Fibroblast of lung (primary cell): Measurements from ENCODE around the gene GRID1. TPM values are rescaled to one million over a fixed set of nuclear protein-coding genes. Genes with fewer than 3 reads are reported as not detected.
"Not testable (repeated sequence)": the region's sequence is repeated elsewhere in the genome, so short reads cannot be mapped to it uniquely, and the experiment has no call there.

ENCODE experiments used
- DNase-seq, 2 donors: peaks; one replicate each; pipeline versions ENCODE4 v3.0.0 to v3.0.0-alpha.2; 2010; ENCODE audit warnings: low read depth in 2 of 2
- H2AFZ ChIP-seq: 2 replicates; pipeline ENCODE4 v1.5.1; 2012; ENCODE audit warnings: low read length, control low read depth, inconsistent platforms
- H3K27ac ChIP-seq: 2 replicates; pipeline ENCODE4 v1.5.1; 2011; ENCODE audit warnings: low read length, control low read depth; ENCODE audit not compliant: insufficient read depth
- H3K27me3 ChIP-seq: 2 replicates; pipeline ENCODE4 v1.5.1; 2011; ENCODE audit warnings: mild to moderate bottlenecking, low read length; ENCODE audit not compliant: control insufficient read depth, insufficient read depth
- H3K36me3 ChIP-seq: 2 replicates; pipeline ENCODE4 v1.5.1; 2011; ENCODE audit warnings: low read length; ENCODE audit not compliant: control insufficient read depth, insufficient read depth
- H3K4me1 ChIP-seq: 2 replicates; pipeline ENCODE4 v1.5.1; 2011; ENCODE audit warnings: low read length; ENCODE audit not compliant: control insufficient read depth, insufficient read depth; ENCODE audit errors: extremely low read depth
- H3K4me2 ChIP-seq: 2 replicates; pipeline ENCODE4 v1.5.1; 2011; ENCODE audit warnings: low read length, control low read depth; ENCODE audit not compliant: insufficient read depth; ENCODE audit errors: extremely low read depth
- H3K4me3 ChIP-seq, 4 experiments: fragments of 200-600 bp in 1 of 4; sonication (generic) in 1 of 4; replicated peaks in 1 of 4; 2 replicates each; pipeline ENCODE4 v1.5.1; 2011 to 2016; ENCODE audit warnings: low read length in 4 of 4, low read depth in 3 of 4, mild to moderate bottlenecking in 3 of 4, control low read depth in 2 of 4, inconsistent platforms in 1 of 4, mixed read lengths in 1 of 4; ENCODE audit not compliant: insufficient read depth in 1 of 4; ENCODE audit errors: control extremely low read depth in 1 of 4
- H3K79me2 ChIP-seq: 2 replicates; pipeline ENCODE4 v1.5.1; 2012; ENCODE audit warnings: mild to moderate bottlenecking, low read length, inconsistent platforms; ENCODE audit not compliant: control insufficient read depth, insufficient read depth
- H3K9ac ChIP-seq: 2 replicates; pipeline ENCODE4 v1.5.1; 2011; ENCODE audit warnings: mild to moderate bottlenecking, low read length, control low read depth; ENCODE audit not compliant: insufficient read depth
- H3K9me3 ChIP-seq: 2 replicates; pipeline ENCODE4 v1.5.1; 2012; ENCODE audit warnings: low read depth, low read length; ENCODE audit not compliant: control insufficient read depth, insufficient read depth
- H4K20me1 ChIP-seq: 2 replicates; pipeline ENCODE4 v1.5.1; 2011; ENCODE audit warnings: low read length; ENCODE audit not compliant: control insufficient read depth, insufficient read depth; ENCODE audit errors: extremely low read depth
- CTCF ChIP-seq, 2 donors: IDR thresholded peaks in 1 of 2; conservative IDR thresholded peaks in 1 of 2; 1 replicate in 1 of 2; 2 replicates in 1 of 2; pipeline ENCODE4 v1.5.1; 2011 to 2012; ENCODE audit warnings: low read length in 2 of 2, control low read depth in 1 of 2, inconsistent platforms in 1 of 2, low read depth in 1 of 2, mild to moderate bottlenecking in 1 of 2
- EZH2 ChIP-seq: IDR thresholded peaks from 2 replicates; pipeline ENCODE4 v1.5.1; 2012; ENCODE audit warnings: low read length, control low read depth, mild to moderate bottlenecking; ENCODE audit errors: missing control alignments
- polyA plus RNA-seq, 2 donors: library from polyadenylated mRNA; depleted of rRNA in 1 of 2; stranded (reverse) in 1 of 2; unstranded in 1 of 2; fragments of >200 nt; gene quantifications; 2 replicates each; pipeline ENCODE4 v1.2.1, GENCODE V29; 2011 to 2012; ENCODE audit warnings: missing spikeins in 1 of 2
- total RNA-seq: library from RNA; depleted of rRNA; stranded (reverse); fragments of >200 nt; gene quantifications from 2 replicates; pipeline ENCODE4 v1.2.1, GENCODE V29; 2014

Gene GRID1
- total and polyA plus RNA-seq, 2 donors (not counting 1 experiment from before 2014, with no cell fraction given), result 0.03 to 0.33 TPM

- H4K20me1 ChIP-seq, result no peaks in the 10 kb centered on the region
- no peaks in the 10 kb centered on the region for H3K79me2 ChIP-seq
- no peaks in the 10 kb centered on the region for H3K4me1 ChIP-seq
- H3K36me3 ChIP-seq, result no peaks in the 10 kb centered on the region
- no peak for DNase-seq
- no peak overlapping the region for H3K4me2 ChIP-seq
- H3K4me3 ChIP-seq, result no peak overlapping the region
- no peak overlapping the region for H3K27ac ChIP-seq
- H3K9me3 ChIP-seq, result no peaks in the 10 kb centered on the region
- TF ChIP-seq EZH2, result no peak
- TF ChIP-seq CTCF (conservative IDR thresholded peaks at IDR 0.05 in 1 of 2, IDR thresholded peaks at IDR 0.05 in 1 of 2; ENCODE audit: low read depth in 1 of 2, low read length in 2 of 2), result no peak
- H2AFZ ChIP-seq, result no peak overlapping the region
- H3K27me3 ChIP-seq, result no peaks in the 10 kb centered on the region
- no peak overlapping the region for H3K9ac ChIP-seq
Measured at GRCh38 chr10:86099542-86100334, 266.9 kb downstream of the GRID1 start.

- Histone ChIP-seq H3K9ac (no peak overlapping the region), H4K20me1 (no peaks in the 10 kb centered on the region), H3K4me2 (no peak overlapping the region), H3K36me3 (no peaks in the 10 kb centered on the region), H3K4me3 (no peak overlapping the region), H2AFZ (no peak overlapping the region), H3K27ac (no peak overlapping the region), H3K4me1 (no peaks in the 10 kb centered on the region), H3K9me3 (no peaks in the 10 kb centered on the region), H3K27me3 (no peaks in the 10 kb centered on the region), H3K79me2 (no peaks in the 10 kb centered on the region)
- no peak for DNase-seq
- TF ChIP-seq EZH2, result no peak
- no peak for TF ChIP-seq CTCF (conservative IDR thresholded peaks at IDR 0.05 in 1 of 2, IDR thresholded peaks at IDR 0.05 in 1 of 2; ENCODE audit: low read depth in 1 of 2, low read length in 2 of 2)
Measured at GRCh38 chr10:86098187-86098881, 268.3 kb downstream of the GRID1 start.

GRCh38 chr10:86095061-86095460 is 271.5 kb downstream of the GRID1 start:
- H3K4me2 ChIP-seq, H3K27ac ChIP-seq, H3K4me3 ChIP-seq, H3K79me2 ChIP-seq, H3K4me1 ChIP-seq, H3K9me3 ChIP-seq, DNase-seq, H3K9ac ChIP-seq, H2AFZ ChIP-seq, H4K20me1 ChIP-seq, H3K27me3 ChIP-seq, H3K36me3 ChIP-seq: not testable (repeated sequence)

- H3K4me3 ChIP-seq, H3K27me3 ChIP-seq, H3K4me1 ChIP-seq, DNase-seq, H3K79me2 ChIP-seq, H4K20me1 ChIP-seq, H3K36me3 ChIP-seq, H2AFZ ChIP-seq, H3K4me2 ChIP-seq, H3K9me3 ChIP-seq, H3K27ac ChIP-seq, H3K9ac ChIP-seq: not testable (repeated sequence)
Measured at GRCh38 chr10:86092311-86092710, 274.3 kb downstream of the GRID1 start.
